ENCODE measurements around the gene BCL2L1. TPM values are rescaled to one million over a fixed set of nuclear protein-coding genes. Genes with fewer than 3 reads are reported as not detected.

Gene BCL2L1
- polyA plus RNA-seq, 5 donors: 46.6 to 59.8 (median 55.4) TPM

- no peak for DNase-seq
Measured at GRCh38 chr20:31617432-31618104, 105.1 kb downstream of the BCL2L1 start.

DNA sequence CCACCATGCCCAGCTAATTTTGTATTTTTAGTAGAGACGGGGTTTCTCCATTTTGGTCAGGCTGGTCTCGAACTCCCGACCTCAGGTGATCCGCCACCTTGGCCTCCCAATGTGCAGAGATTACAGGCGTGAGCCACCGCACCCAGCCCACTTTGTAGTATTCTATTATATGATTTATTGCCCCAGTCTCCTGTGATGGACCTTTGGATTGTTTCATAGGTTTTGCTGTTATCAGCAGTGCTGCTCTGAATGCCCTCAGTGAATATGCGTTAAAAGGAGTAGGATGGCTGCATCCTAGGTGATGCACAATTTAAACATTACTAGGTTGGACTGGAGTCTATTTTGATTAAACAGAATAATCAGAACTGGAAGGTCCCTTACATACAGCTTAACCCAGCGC lies 107.3 kb downstream of the BCL2L1 start:
- no peak for DNase-seq

Other genes starting within 250 kb of the BCL2L1 start
- 1 to 10 TPM in 2 of 5 donors, under 1 TPM in 3; 0.26 to 2.1 (median 0.67) TPM for gene DEFB124, start 247.7 kb downstream of the BCL2L1 start, polyA plus RNA-seq (ENCODE audit: insufficient read depth in 1 of 5, insufficient read length in 5 of 5, low replicate concordance in 1 of 5)
- gene REM1, start 247.6 kb downstream of the BCL2L1 start, polyA plus RNA-seq (ENCODE audit: insufficient read depth in 1 of 5, insufficient read length in 5 of 5, low replicate concordance in 1 of 5): 1 to 10 TPM; 5.2 to 9.1 (median 8.9) TPM
- 100 to 1,000 TPM in 2 of 5 donors, 10 to 100 TPM in 3; 89.6 to 130 (median 99.0) TPM for gene HM13, start 208.4 kb downstream of the BCL2L1 start, polyA plus RNA-seq (ENCODE audit: insufficient read depth in 1 of 5, insufficient read length in 5 of 5, low replicate concordance in 1 of 5)
- 100 to 1,000 TPM in 3 of 5 donors, 10 to 100 TPM in 2; 63.0 to 180 (median 130) TPM for gene ID1, start 117.6 kb downstream of the BCL2L1 start, polyA plus RNA-seq (ENCODE audit: insufficient read depth in 1 of 5, insufficient read length in 5 of 5, low replicate concordance in 1 of 5)
- 10 to 100 TPM; 19.7 to 30.3 (median 25.5) TPM for gene COX4I2, start 85.0 kb downstream of the BCL2L1 start, polyA plus RNA-seq (ENCODE audit: insufficient read depth in 1 of 5, insufficient read length in 5 of 5, low replicate concordance in 1 of 5)
- 10 to 100 TPM; 33.7 to 85.6 (median 53.8) TPM for gene TPX2, start 16.4 kb upstream of the BCL2L1 start, polyA plus RNA-seq (ENCODE audit: insufficient read depth in 1 of 5, insufficient read length in 5 of 5, low replicate concordance in 1 of 5)
- gene MYLK2, start 96.5 kb upstream of the BCL2L1 start, polyA plus RNA-seq (ENCODE audit: insufficient read depth in 1 of 5, insufficient read length in 5 of 5, low replicate concordance in 1 of 5): 1 to 10 TPM in 3 of 5 donors, under 1 TPM in 2; 0.63 to 3.3 (median 1.1) TPM
- 10 to 100 TPM in 1 of 5 donors, 1 to 10 TPM in 4; 5.0 to 10.6 (median 5.9) TPM for gene FOXS1, start 122.7 kb upstream of the BCL2L1 start, polyA plus RNA-seq (ENCODE audit: insufficient read depth in 1 of 5, insufficient read length in 5 of 5, low replicate concordance in 1 of 5)
- gene DUSP15, start 147.7 kb upstream of the BCL2L1 start, polyA plus RNA-seq (ENCODE audit: insufficient read depth in 1 of 5, insufficient read length in 5 of 5, low replicate concordance in 1 of 5): 10 to 100 TPM in 3 of 5 donors, 1 to 10 TPM in 2; 8.0 to 13.9 (median 11.2) TPM
- gene TTLL9, start 147.8 kb upstream of the BCL2L1 start, polyA plus RNA-seq (ENCODE audit: insufficient read depth in 1 of 5, insufficient read length in 5 of 5, low replicate concordance in 1 of 5): 1 to 10 TPM; 1.9 to 5.5 (median 3.5) TPM
- gene PDRG1, start 229.2 kb upstream of the BCL2L1 start, polyA plus RNA-seq (ENCODE audit: insufficient read depth in 1 of 5, insufficient read length in 5 of 5, low replicate concordance in 1 of 5): 10 to 100 TPM; 16.3 to 17.9 (median 16.9) TPM
- under 1 TPM; 0.09 to 0.20 (median 0.12) TPM for gene XKR7, start 245.3 kb upstream of the BCL2L1 start, polyA plus RNA-seq (ENCODE audit: insufficient read depth in 1 of 5, insufficient read length in 5 of 5, low replicate concordance in 1 of 5)

Data from right lung (tissue), 5 donors.